IPS DF 4.7 (cell line): ENCODE data around the gene TSPAN3.

Experiments
- DNase-seq: peaks from one replicate; pipeline ENCODE4 v3.0.0-alpha.2; 2013; ENCODE audit warnings: low spot score; ENCODE audit errors: extremely low read depth

The TSPAN3 gene

DNA sequence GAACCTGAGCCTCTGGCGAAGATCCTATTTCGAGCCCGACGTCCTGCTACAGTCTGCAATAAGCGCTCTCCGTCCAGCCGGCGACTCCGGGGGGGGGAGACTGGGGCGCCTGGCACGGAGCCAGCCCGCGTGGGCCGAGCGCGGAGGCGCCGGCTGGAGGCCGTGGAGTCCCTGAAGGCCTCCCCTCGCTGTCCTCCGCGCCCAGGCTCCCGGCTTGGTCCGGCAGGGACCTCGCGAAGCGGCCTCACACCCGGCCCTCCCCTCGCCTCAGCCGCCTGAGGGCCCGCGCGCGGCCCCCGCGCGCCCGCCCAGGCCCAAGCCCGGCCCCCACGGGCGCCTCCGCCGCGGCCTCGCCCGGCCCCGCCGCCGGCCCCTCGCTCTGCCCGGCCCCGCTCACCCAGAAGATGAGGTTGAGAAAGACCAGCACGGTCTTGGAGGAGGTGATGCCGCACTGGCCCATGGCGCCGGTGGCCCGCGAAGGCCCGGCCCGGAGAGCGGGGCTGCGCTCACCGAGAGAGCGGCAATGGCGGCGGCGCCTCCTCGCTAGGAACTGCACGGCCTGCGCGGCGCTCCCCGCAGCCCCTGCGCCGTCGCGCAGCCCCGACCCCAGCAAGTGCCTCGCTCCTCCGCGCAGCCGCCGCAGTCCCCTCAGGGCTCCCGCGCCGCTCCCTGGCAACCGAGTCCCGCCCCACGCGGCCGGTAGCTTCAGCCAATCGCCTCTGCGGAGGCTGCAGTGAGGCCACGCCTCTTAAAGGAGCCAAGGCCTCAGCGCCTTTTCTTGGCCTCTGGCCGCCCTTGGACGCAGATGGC lies at the start of gene TSPAN3:
Gene TSPAN3 (minus strand): TSS at position 615 of the 810 bp plus-strand sequence. CDS start 155 bp downstream, at position 460.
- peak; percentile 71 for DNase-seq

DNA sequence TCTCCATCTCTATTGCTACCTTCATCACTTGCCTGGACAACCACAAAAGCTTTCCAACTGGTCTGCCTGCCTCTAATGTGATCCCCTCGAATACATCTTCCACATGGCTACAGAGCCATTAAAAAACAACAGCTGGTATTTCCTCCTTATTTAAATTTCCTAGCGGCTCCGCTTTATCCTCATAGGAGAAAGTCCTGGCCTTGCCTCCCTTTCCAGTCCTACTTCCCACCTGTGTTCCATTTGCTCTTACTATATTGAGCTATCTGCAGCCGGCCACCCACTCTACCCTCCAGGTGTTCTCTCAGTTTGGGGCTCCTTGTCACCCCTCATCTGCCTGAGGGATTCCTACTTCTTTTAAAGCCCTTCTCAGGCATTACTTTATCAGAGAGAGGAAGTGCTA lies 49.7 kb upstream of the TSPAN3 start:
- DNase-seq = no peak

DNA sequence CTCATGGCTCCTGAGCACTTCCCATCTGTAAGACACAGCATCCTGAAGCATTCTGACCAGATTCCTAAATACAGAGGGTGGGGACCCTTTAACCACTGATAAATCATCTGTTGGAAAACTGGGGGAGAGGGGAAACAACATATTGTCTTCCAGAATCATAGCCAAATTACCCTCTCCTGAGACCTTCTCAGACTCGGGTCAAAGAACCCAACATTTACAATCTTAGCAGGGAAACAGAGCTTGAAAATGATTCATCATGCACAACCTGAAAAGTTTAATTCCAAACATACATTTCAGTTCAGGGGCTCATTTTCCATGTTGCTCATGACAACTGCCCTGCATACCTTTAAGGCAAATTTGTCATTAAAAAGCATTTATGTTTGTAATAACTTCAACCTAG lies 48.5 kb upstream of the TSPAN3 start:
- DNase-seq = no peak

GRCh38 chr15:77118882-77119321 lies 48.0 kb upstream of the TSPAN3 start:
- no peak for DNase-seq

DNA sequence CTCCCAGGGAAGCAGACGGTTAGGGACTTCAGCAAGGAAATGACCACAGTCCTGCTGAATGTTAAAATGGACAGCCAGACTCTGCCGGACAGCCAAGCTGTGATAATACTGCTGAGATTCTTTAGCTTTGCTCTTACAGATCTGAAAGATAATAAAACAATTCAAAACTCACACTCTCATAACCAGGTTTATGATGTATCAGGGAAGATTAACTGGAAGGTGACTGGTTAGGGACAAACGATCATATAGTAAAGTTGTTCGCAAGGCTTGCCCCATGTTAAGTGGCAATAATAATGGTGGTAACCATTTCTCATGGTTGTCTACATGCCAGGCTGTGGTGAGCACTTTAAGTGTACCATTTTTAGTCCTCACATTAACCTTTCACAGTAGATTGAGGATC lies 44.3 kb upstream of the TSPAN3 start:
- no peak for DNase-seq

DNA sequence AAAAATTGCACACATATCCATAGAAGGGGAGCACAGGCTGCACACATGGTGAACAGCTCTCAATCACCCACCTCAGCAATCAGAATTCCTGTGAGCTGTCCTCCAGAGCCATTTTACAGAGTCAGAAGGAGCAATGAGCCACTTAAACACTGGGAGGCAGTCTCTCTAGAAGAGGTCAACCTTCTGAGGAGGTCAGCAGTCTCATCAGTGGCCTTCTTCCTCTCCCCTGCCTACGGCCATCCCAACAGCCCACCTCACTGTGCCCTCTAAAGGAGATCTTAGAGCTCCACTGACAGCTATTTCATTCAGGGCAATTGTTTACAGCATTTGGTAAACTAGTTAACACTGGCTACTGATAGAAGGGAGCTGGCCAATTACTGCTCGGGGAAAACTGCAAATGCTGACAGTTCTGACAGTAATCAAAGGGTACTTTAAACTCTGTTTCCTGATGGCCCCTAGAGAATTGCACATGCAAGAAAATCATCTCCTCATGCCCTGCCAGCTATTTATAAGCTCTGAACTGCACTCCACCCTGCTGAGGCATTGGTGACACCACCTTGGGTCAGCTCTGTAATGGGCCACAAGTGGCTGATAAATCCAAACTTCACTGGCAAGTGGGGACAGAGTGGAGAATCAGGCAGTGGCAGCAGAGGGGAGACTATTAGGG lies 42.1 kb upstream of the TSPAN3 start:
- DNase-seq = no peak

- no peak for DNase-seq
Measured at GRCh38 chr15:77111789-77112188, 40.9 kb upstream of the TSPAN3 start.

DNA sequence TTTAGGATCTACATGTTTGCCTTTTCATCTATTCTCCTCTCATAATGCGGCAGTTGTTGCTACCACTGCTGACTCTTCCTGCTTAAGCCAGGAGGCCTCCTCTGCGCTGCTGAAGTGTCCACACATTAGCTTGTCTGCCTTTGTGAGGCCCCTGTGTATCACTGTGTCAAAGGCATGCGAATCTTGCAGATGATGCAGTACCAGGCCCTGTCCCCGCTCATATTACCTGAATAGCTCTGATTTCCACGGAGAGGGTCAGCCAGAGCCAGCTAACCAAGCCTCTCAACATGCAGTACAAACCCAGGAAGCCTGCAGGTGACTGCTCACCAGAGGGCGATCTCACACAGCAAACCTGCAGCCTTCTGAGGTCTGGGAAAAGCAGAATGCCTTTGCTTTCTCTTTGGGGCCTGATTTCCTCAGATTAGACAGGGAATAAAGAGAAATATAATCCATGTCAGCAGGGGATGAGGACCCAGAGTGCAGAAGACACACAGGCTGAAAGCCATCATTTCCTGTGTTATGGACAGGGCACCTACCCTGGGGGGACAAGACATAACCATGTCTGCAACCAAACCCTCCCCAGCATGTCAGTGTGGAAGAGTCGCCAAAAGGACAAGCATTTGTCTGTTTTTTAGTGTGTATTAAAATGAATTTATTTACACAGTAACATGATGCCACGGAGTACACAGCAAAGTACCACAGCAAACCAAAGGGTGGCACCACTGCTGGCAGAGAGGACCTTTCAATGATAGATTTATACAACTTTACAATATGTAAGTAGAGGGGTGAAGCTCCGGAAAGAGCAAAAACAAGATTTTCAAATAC lies 36.8 kb upstream of the TSPAN3 start:
- DNase-seq = no peak

GRCh38 chr15:77107068-77107467 lies 36.2 kb upstream of the TSPAN3 start:
- no peak for DNase-seq

- no peak for DNase-seq
Measured at GRCh38 chr15:77104155-77104554, 33.2 kb upstream of the TSPAN3 start.

DNA sequence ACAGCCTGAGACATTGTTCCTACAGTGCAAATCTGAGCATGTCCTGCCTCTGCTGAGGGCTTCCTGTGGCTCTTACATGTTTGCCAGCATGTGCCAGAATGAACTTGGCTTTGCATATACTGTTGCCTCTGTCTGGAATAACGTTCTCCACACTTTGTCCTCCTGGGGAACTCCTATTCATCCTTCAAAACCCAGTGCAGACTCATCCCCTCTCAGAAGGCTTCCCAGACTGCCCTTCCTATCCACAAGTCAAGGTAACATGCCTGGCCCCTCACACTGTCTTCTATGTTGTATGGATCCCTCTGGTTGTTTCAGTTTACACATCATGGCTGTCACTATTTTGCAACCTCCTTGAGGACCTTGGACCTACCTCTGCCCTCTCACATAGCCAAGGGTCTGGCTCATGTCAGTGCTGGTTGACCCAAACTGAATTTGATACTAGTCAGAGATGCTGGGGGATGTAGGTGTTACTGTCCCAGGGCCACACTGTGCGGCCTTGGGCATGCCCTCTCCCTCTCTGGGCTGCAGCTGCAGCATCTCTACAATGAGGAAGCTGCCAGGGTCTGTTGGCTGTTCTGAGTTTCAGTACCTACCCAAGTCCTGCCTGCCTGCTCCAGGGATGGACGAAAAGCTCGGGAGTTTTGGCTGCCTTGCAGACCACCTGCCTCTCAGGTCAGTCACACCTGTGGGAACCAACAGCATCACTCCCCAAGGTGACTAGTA lies 29.0 kb upstream of the TSPAN3 start:
- DNase-seq = no peak

- no peak for DNase-seq
Measured at GRCh38 chr15:77098572-77098971, 27.7 kb upstream of the TSPAN3 start.

GRCh38 chr15:77097921-77098320 lies 27.0 kb upstream of the TSPAN3 start:
- no peak for DNase-seq

DNA sequence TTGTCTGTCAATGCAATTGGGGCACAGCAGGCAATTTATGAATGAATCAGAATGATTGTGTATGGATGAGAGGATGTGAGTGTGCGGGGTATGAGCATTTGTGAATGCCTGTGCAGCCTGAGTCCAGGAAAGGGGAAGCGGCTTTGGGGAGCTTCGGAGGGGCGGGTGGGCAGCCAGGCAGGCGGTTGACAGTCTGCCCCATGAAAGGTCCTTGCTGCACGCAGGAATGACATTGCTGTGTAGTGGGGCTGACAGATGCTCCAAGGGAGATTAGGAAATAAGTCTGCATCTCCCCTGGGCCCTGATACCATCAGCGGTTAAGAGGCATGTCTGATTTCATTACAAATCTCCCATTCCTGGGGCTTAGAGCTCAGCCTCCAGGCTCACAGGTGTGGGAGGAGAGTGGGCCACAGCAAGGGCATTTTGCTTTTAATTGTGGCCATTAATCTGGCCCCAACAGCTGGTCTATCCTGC lies 26.4 kb upstream of the TSPAN3 start:
- no peak for DNase-seq

GRCh38 chr15:77096541-77096940 lies 25.6 kb upstream of the TSPAN3 start:
- DNase-seq = no peak

DNA sequence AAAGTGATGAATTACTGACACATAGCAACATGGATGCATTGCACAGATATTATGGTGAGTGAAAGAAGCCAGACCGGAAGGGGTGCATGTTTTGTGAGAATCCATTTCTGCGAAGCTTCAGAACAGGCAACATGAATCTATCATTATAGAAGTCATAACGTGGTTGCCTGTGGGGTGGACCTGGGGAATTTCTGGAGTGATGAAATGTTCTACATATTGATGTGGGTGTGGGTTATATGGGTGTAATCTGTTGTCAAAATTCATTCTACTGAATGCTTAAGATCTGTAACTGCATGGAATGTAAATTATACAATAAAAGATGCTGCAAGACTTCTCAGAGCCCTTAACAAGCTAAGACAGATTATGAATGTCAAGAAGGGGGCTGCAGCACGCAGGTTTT lies 25.2 kb upstream of the TSPAN3 start:
- DNase-seq = no peak

- no peak for DNase-seq
Measured at GRCh38 chr15:77094397-77095030, 23.6 kb upstream of the TSPAN3 start.

- DNase-seq = no peak
Measured at GRCh38 chr15:77093436-77093835, 22.5 kb upstream of the TSPAN3 start.

GRCh38 chr15:77091097-77091496 lies 20.2 kb upstream of the TSPAN3 start:
- DNase-seq = no peak

GRCh38 chr15:77087213-77087612 lies 16.3 kb upstream of the TSPAN3 start:
- no peak for DNase-seq

DNA sequence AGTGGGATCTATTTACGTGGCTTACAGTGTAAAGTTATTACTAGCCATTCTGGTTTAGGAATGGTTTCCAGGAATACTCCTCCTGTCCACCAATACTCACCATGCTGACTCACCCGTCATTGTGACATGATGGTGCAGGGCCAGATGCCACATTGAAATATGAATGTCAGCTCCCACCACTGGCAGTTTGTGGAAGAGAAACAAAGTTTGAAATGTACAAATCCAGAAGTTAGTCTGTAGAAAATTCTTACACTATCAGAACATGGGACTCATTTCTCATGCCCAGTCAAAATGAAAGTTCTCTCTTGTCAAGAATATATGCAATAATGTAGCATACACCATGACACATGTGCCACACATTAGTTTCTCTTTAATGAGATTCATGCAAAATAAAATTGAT lies 14.4 kb upstream of the TSPAN3 start:
- no peak for DNase-seq
